ENCODE measurements around the gene PIGK. TPM values are rescaled to one million over a fixed set of nuclear protein-coding genes. Genes with fewer than 3 reads are reported as not detected.

The PIGK gene
- total RNA-seq, 2 experiments from 2014 or later = 8.6 to 17.4 TPM

DNA sequence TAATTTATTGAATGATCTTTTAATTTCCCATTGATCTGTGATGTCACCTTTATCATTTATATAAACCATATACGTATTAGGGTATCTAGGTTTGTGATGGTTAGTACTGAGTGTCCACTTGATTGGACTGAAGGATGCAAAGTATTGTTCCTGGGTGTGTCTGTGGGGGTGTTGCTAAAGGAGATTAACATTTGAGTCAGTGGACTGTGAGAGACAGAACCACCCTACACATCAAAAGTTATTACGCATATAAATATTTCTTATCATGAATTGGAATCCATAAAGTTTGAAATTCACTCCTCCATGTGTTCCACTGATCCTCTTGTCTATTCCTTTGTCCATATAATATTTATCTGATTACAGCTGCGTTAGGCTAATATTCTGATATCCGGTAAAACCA is 100.5 kb downstream of the PIGK start:
- Histone ChIP-seq H3K9me3 (ENCODE audit: low read length) (no peaks in the 10 kb centered on the region), H3K4me2 (ENCODE audit: low read length) (no peak overlapping the region), H2AFZ (ENCODE audit: low read length) (no peak overlapping the region), H3K79me2 (ENCODE audit: insufficient read depth, low read depth, low read length) (no peaks in the 10 kb centered on the region), H3K4me3 (ENCODE audit: low read depth, low read length, poor library complexity, severe bottlenecking) (no peak overlapping the region), H3K4me1 (ENCODE audit: insufficient read depth, low read length, poor library complexity, severe bottlenecking) (no peaks in the 10 kb centered on the region), H3K27ac (ENCODE audit: low read depth, low read length, poor library complexity, severe bottlenecking) (no peak overlapping the region), H4K20me1 (ENCODE audit: insufficient read depth, low read length) (no peaks in the 10 kb centered on the region), H3K9me2 (ENCODE audit: insufficient read depth, low read length) (no peaks in the 10 kb centered on the region), H3K36me3 (ENCODE audit: insufficient read depth, low read length) (no peaks in the 10 kb centered on the region)
- no peak for DNase-seq (ENCODE audit: low spot score)
- TF ChIP-seq EZH2phosphoT487 (IDR thresholded peaks at IDR 0.05; ENCODE audit: borderline replicate concordance, low read depth, low read length) = no peak
- TF ChIP-seq, protein P1, sequence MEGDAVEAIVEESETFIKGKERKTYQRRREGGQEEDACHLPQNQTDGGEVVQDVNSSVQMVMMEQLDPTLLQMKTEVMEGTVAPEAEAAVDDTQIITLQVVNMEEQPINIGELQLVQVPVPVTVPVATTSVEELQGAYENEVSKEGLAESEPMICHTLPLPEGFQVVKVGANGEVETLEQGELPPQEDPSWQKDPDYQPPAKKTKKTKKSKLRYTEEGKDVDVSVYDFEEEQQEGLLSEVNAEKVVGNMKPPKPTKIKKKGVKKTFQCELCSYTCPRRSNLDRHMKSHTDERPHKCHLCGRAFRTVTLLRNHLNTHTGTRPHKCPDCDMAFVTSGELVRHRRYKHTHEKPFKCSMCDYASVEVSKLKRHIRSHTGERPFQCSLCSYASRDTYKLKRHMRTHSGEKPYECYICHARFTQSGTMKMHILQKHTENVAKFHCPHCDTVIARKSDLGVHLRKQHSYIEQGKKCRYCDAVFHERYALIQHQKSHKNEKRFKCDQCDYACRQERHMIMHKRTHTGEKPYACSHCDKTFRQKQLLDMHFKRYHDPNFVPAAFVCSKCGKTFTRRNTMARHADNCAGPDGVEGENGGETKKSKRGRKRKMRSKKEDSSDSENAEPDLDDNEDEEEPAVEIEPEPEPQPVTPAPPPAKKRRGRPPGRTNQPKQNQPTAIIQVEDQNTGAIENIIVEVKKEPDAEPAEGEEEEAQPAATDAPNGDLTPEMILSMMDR (conservative IDR thresholded peaks at IDR 0.05; ENCODE audit: low read length) = no peak
- CTCF ChIA-PET (ENCODE audit: unreplicated experiment) = no interaction called here
- intact Hi-C loops (cut with micrococcal nuclease; ENCODE audit: unreplicated experiment) = no loop called here
- no TSS peak for BruUV-seq (replicated peaks)
- POLR2A ChIA-PET = interaction anchor here (0.6 kb wide), 1 partner anchor 76 kb away, joined by 3 read pairs; no protein-coding TSS in a partner anchor

DNA sequence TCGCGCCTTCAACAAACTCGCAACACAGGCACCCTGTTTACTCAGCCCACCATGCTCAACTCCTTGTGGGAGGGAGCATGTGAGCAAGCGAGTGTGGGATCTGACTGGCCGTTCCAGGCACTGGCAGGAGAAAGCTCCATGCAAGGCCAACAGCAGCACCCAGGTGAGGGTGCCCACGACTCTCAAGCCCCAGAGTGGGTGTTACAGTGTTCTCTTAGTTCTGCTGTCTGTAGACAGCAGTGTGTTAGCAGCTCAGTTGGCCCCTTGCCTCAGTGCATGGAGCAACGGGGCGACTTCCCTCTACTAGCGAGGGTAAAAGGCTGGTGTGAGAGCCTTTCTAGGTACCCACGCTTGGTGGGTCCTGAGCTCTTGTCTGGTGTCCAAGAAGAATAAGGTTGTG is 114.6 kb downstream of the PIGK start:
- Histone ChIP-seq H3K79me2 (ENCODE audit: insufficient read depth, low read depth, low read length) (no peaks in the 10 kb centered on the region), H3K4me2 (ENCODE audit: low read length) (no peak overlapping the region), H3K4me1 (ENCODE audit: insufficient read depth, low read length, poor library complexity, severe bottlenecking) (no peaks in the 10 kb centered on the region), H3K27ac (ENCODE audit: low read depth, low read length, poor library complexity, severe bottlenecking) (no peak overlapping the region), H3K4me3 (ENCODE audit: low read depth, low read length, poor library complexity, severe bottlenecking) (no peak overlapping the region), H3K9me2 (ENCODE audit: insufficient read depth, low read length) (no peaks in the 10 kb centered on the region), H4K20me1 (ENCODE audit: insufficient read depth, low read length) (no peaks in the 10 kb centered on the region), H3K9me3 (ENCODE audit: low read length) (no peaks in the 10 kb centered on the region), H3K36me3 (ENCODE audit: insufficient read depth, low read length) (no peaks in the 10 kb centered on the region), H2AFZ (ENCODE audit: low read length) (no peak overlapping the region)
- POLR2A ChIA-PET = interaction anchor here (0.6 to 1.0 kb wide), 2 partner anchors 8 to 287 kb away, joined by 3 to 5 read pairs; no protein-coding TSS in a partner anchor
- no TSS peak for BruUV-seq (replicated peaks)
- CTCF ChIA-PET (ENCODE audit: unreplicated experiment) = no interaction called here
- TF ChIP-seq, protein P1 (conservative IDR thresholded peaks at IDR 0.05; ENCODE audit: low read length) = no peak
- no peak for TF ChIP-seq EZH2phosphoT487 (IDR thresholded peaks at IDR 0.05; ENCODE audit: borderline replicate concordance, low read depth, low read length)
- intact Hi-C loops (cut with micrococcal nuclease; ENCODE audit: unreplicated experiment) = no loop called here
- DNase-seq (ENCODE audit: low spot score) = no peak

DNA sequence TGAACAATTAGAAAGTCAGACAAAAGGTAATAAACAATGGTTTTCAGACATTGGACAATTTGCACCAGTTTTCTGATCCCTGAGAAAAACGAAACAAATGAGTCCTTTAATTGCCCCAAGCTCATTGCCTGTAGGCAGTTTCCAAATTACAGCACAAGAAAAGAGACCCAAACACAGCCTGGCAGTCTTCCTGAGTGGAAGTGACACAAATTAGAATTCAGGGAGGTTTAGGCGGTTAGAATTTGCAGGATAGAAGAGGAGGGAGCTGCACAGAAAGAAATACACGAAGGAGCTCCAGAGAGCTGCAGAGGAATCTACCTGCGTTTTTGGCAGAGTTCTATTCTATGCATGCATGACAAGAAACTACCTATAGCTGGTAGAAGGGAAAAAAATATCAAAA is 115.7 kb downstream of the PIGK start:
- no peaks in the 10 kb centered on the region for H3K9me2 ChIP-seq (ENCODE audit: insufficient read depth, low read length)
- H3K4me1 ChIP-seq (ENCODE audit: insufficient read depth, low read length, poor library complexity, severe bottlenecking) = no peaks in the 10 kb centered on the region
- POLR2A ChIA-PET = interaction anchor here (0.6 to 0.7 kb wide), 2 partner anchors 26 to 211 kb away, joined by 3 to 7 read pairs; no protein-coding TSS in a partner anchor
- H3K9me3 ChIP-seq (ENCODE audit: low read length) = no peaks in the 10 kb centered on the region
- H2AFZ ChIP-seq (ENCODE audit: low read length) = no peak overlapping the region
- intact Hi-C loops (cut with micrococcal nuclease; ENCODE audit: unreplicated experiment) = no loop called here
- no peak for DNase-seq (ENCODE audit: low spot score)
- no peaks in the 10 kb centered on the region for H3K79me2 ChIP-seq (ENCODE audit: insufficient read depth, low read depth, low read length)
- BruUV-seq (replicated peaks) = no TSS peak
- CTCF ChIA-PET (ENCODE audit: unreplicated experiment) = no interaction called here
- no peak overlapping the region for H3K27ac ChIP-seq (ENCODE audit: low read depth, low read length, poor library complexity, severe bottlenecking)
- no peak overlapping the region for H3K4me3 ChIP-seq (ENCODE audit: low read depth, low read length, poor library complexity, severe bottlenecking)
- H4K20me1 ChIP-seq (ENCODE audit: insufficient read depth, low read length) = no peaks in the 10 kb centered on the region
- TF ChIP-seq EZH2phosphoT487 (IDR thresholded peaks at IDR 0.05; ENCODE audit: borderline replicate concordance, low read depth, low read length) = no peak
- TF ChIP-seq, protein P1 (conservative IDR thresholded peaks at IDR 0.05; ENCODE audit: low read length) = no peak
- H3K4me2 ChIP-seq (ENCODE audit: low read length) = no peak overlapping the region
- no peaks in the 10 kb centered on the region for H3K36me3 ChIP-seq (ENCODE audit: insufficient read depth, low read length)
